Esophagus squamous epithelium (tissue), 5 donors: ENCODE data around the gene FGA. TPM values are rescaled to one million over a fixed set of nuclear protein-coding genes. Genes with fewer than 3 reads are reported as not detected.

Source experiments
- DNase-seq: peaks from one replicate; lab custom pipeline; 2025; lab: John Stamatoyannopoulos, UW
- H3K27ac ChIP-seq, 4 donors: fragments of 200-600 bp; sonication (generic); one replicate each; pipeline ENCODE4 v1.5.1; 2016 to 2019; ENCODE audit warnings: mild to moderate bottlenecking in 1 of 4
- H3K27me3 ChIP-seq, 4 donors: fragments of 200-600 bp; sonication (generic); 1 replicate in 3 of 4; 2 replicates in 1 of 4; pipeline versions ENCODE4 v1.5.1 to v1.6.0; 2017 to 2021; ENCODE audit warnings: antibody characterized with exemption in 1 of 4
- H3K36me3 ChIP-seq, 3 donors: fragments of 200-600 bp; sonication (generic); one replicate each; pipeline ENCODE4 v1.5.1; 2016 to 2019
- H3K4me1 ChIP-seq, 3 donors: fragments of 200-600 bp; sonication (generic); one replicate each; pipeline ENCODE4 v1.5.1; 2017 to 2019
- H3K4me3 ChIP-seq, 4 donors: fragments of 200-600 bp; sonication (generic); 1 replicate in 3 of 4; 2 replicates in 1 of 4; pipeline ENCODE4 v1.5.1; 2016 to 2019; ENCODE audit warnings: mild to moderate bottlenecking in 2 of 4, moderate library complexity in 1 of 4
- H3K9me3 ChIP-seq, 3 donors: fragments of 200-600 bp; sonication (generic); one replicate each; pipeline ENCODE4 v1.5.1; 2016 to 2019
- CTCF ChIP-seq, 6 experiments: fragments of 450-650 bp in 4 of 6; fragments of 200-600 bp in 2 of 6; sonication (generic) in 2 of 6; IDR thresholded peaks; one replicate each; pipeline ENCODE4 v1.5.1; 2016 to 2019; ENCODE audit warnings: antibody characterized with exemption in 6 of 6, mild to moderate bottlenecking in 4 of 6, moderate library complexity in 4 of 6
- POLR2A ChIP-seq, 4 donors: fragments of 450-650 bp; IDR thresholded peaks; one replicate each; pipeline ENCODE4 v1.6.1; 2017; ENCODE audit warnings: antibody characterized with exemption in 4 of 4, mild to moderate bottlenecking in 4 of 4, moderate library complexity in 3 of 4
- WGBS, 2 donors: methylation state at CpG; one replicate each; pipeline ENCODE4 v1.1.5; 2018; 5-methylcytosine and 5-hydroxymethylcytosine counted together
- intact Hi-C: fragments of 100-400 bp; cut with DNase I; formaldehyde crosslinking; loops from one replicate; pipeline ENCODE4 v1.15.0; 2022
- total RNA-seq, 4 donors: library from RNA; depleted of rRNA; stranded (reverse); fragments of >200 nt; gene quantifications; one replicate each; pipeline ENCODE4 v1.1.0, GENCODE V29; 2016
- donor health status: DM: yes; HTN: yes; CAD: no.

Gene FGA
- total RNA-seq, 4 donors from 2014 or later = not detected

- WGBS, 2 donors = 85 to 87% methylated on average over 5 of the region's 5 CpGs
- Histone ChIP-seq H3K4me3 (no peak overlapping the region), H3K27me3 (no peaks in the 10 kb centered on the region), H3K9me3 (no peaks in the 10 kb centered on the region), H3K4me1 (no peaks in the 10 kb centered on the region), H3K36me3 (no peaks in the 10 kb centered on the region), H3K27ac (no peak overlapping the region)
- intact Hi-C loops = no loop called here
- no peak for TF ChIP-seq POLR2A (IDR thresholded peaks at IDR 0.05)
- no peak for TF ChIP-seq CTCF (IDR thresholded peaks at IDR 0.05)
- DNase-seq = no peak
Observed at GRCh38 chr4:154569584-154569983, 21.0 kb downstream of the FGA start.

- WGBS, 2 donors = 9 to 15% methylated on average over 3 of the region's 3 CpGs
- Histone ChIP-seq H3K4me1 (no peaks in the 10 kb centered on the region), H3K4me3 (no peak overlapping the region), H3K36me3 (no peaks in the 10 kb centered on the region), H3K27me3 (no peaks in the 10 kb centered on the region), H3K9me3 (no peaks in the 10 kb centered on the region), H3K27ac (no peak overlapping the region)
- DNase-seq = no peak
- intact Hi-C loops = no loop called here
- TF ChIP-seq POLR2A (IDR thresholded peaks at IDR 0.05) (no peak), CTCF (IDR thresholded peaks at IDR 0.05) (no peak)
Observed at GRCh38 chr4:154569028-154569427, 21.5 kb downstream of the FGA start.

- Histone ChIP-seq H3K4me3 (no peak overlapping the region), H3K27ac (no peak overlapping the region), H3K9me3 (no peaks in the 10 kb centered on the region), H3K36me3 (no peaks in the 10 kb centered on the region), H3K27me3 (no peaks in the 10 kb centered on the region), H3K4me1 (no peaks in the 10 kb centered on the region)
- intact Hi-C loops = no loop called here
- TF ChIP-seq POLR2A (IDR thresholded peaks at IDR 0.05) (no peak), CTCF (IDR thresholded peaks at IDR 0.05) (no peak)
- DNase-seq = no peak
- WGBS, 2 donors = 66 to 77% methylated on average over 5 of the region's 5 CpGs
Observed at GRCh38 chr4:154566639-154567204, 23.8 kb downstream of the FGA start.

GRCh38 chr4:154565704-154566103 lies 24.8 kb downstream of the FGA start:
- TF ChIP-seq POLR2A (IDR thresholded peaks at IDR 0.05) (no peak), CTCF (IDR thresholded peaks at IDR 0.05) (no peak)
- Histone ChIP-seq H3K27ac (no peak overlapping the region), H3K4me3 (no peak overlapping the region), H3K27me3 (no peaks in the 10 kb centered on the region), H3K36me3 (no peaks in the 10 kb centered on the region), H3K9me3 (no peaks in the 10 kb centered on the region), H3K4me1 (no peaks in the 10 kb centered on the region)
- 71 to 96% methylated on average over 3 to 4 of the region's 6 CpGs for WGBS, 2 donors
- no peak for DNase-seq
- intact Hi-C loops = no loop called here

- no peak for DNase-seq
- no peaks in the 10 kb centered on the region for H3K9me3 ChIP-seq
- 61 to 62% methylated on average over 1 of the region's 1 CpG for WGBS, 2 donors
- no peak overlapping the region for H3K27ac ChIP-seq
- H3K4me1 ChIP-seq = no peaks in the 10 kb centered on the region
- TF ChIP-seq POLR2A (IDR thresholded peaks at IDR 0.05) (no peak), CTCF (IDR thresholded peaks at IDR 0.05) (no peak)
- no peaks in the 10 kb centered on the region for H3K27me3 ChIP-seq
- no peaks in the 10 kb centered on the region for H3K36me3 ChIP-seq
- no peak overlapping the region for H3K4me3 ChIP-seq
- intact Hi-C loops = no loop called here
Observed at GRCh38 chr4:154564311-154564710, 26.2 kb downstream of the FGA start.
